Stimulated activated memory B cell treated with anti-CD40 and anti-IgM and Interleukin-4, amounts not matched to agents 10 μg/mL and 1 μg/mL and 100 μg/mL, for 72 hours (primary cell): ENCODE data around the gene CAMK1.

Experiments
- ATAC-seq: fragments of 150-1000 bp; cut with Tn5 transposase; 2 replicates; pipeline ENCODE4 v1.10.0; 2021
- H3K27ac Mint-ChIP-seq: one replicate; pipeline ENCODE4 v1.8.0; 2022; ENCODE audit warnings: mild to moderate bottlenecking, mixed read lengths
- H3K27me3 Mint-ChIP-seq: one replicate; pipeline ENCODE4 v1.8.0; 2022; ENCODE audit warnings: mixed read lengths
- H3K36me3 Mint-ChIP-seq: one replicate; pipeline ENCODE4 v1.8.0; 2022; ENCODE audit warnings: mixed read lengths
- H3K4me1 Mint-ChIP-seq: one replicate; pipeline ENCODE4 v1.8.0; 2022; ENCODE audit warnings: mixed read lengths
- H3K4me3 Mint-ChIP-seq: one replicate; pipeline ENCODE4 v1.8.0; 2022; ENCODE audit warnings: mild to moderate bottlenecking, moderate library complexity, mixed read lengths
- H3K9me3 Mint-ChIP-seq: one replicate; pipeline ENCODE4 v1.8.0; 2022; ENCODE audit warnings: mixed read lengths

Gene CAMK1

DNA sequence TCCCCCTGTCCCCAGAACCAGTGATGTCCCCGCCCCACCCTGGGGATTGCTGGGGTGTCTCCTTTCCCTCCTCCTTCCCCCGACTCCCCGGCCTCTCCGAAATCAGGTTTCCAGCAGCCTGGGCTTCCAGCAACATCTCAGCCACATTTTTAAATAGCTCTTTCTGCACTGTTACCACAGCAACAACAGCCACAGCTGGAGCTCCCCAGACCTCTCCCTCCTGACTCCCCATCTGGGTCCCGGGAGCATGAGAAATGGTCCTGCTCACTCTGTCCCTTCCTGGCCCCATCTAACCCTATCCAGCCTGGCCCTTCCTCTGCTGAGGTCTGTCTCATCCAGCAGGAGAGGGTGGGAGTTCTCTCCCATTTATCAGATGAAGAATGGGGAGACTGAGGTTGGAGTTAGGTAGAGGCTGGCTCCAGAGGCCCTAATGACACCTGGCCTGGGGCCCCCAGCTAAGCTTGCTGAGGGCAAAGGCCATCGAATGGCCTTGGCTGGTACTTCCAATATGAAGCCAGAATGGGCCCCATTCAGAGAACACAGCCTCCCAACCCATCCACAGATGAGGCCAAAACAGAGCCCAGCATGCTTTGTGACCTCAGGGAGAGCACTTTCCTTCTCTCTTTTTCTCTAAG, 1.5 kb downstream of the CAMK1 start:
- Mint-ChIP-seq H3K27me3 (peaks cover 20% of the 10 kb centered on the region), H3K9me3 (no peaks in the 10 kb centered on the region), H3K36me3 (peaks cover 5% of the 10 kb centered on the region), H3K4me1 (peaks cover 33% of the 10 kb centered on the region), H3K4me3 (no peak overlapping the region), H3K27ac (peak overlapping the region; percentile 26)
- ATAC-seq, result no peak

DNA sequence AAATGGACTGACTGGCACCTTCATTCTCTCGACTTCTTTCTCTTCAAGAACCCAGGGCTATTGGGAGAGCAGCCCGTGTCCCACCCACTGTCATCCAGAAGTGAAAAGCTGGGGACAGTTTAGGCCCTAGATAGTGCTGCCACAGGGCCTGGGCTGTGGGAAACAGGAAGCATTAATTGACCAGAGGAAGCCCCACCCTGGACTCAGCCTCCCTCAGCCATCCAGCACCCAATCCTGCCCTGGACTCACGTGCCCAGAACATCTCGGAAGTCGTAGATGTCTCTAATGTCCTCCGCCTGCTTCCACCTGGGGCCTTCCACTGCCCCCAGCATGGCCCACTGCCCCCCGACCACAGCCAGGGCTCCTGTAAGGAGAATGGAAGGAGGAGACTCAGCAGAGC, 2.3 kb downstream of the CAMK1 start:
- H3K4me3 Mint-ChIP-seq, result no peak overlapping the region
- peaks cover 20% of the 10 kb centered on the region for H3K27me3 Mint-ChIP-seq

DNA sequence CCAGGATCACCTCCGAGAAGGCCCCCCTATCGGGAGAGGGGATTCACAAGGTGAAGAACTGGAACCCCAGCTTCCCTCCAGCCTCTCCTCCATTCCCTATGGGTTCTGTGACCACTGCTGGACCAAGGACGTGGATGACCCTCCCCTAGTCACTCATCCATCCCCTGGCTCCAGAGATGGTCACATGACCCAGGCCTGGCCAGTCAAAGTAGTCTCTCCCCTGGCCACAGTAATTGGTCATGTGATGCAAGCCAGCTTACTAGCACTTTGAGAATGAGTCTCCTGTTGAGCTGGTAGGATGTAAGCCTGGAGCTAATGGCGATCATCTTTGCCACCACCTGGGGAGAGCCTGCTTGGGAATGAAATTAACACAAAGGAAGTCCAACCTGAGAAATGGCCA, 3.9 kb downstream of the CAMK1 start:
- Mint-ChIP-seq H3K4me3 (no peak overlapping the region), H3K27ac (no peak overlapping the region), H3K27me3 (peaks cover 17% of the 10 kb centered on the region), H3K9me3 (no peaks in the 10 kb centered on the region), H3K4me1 (peaks cover 33% of the 10 kb centered on the region), H3K36me3 (peaks cover 17% of the 10 kb centered on the region)
- no peak for ATAC-seq

More for the DNA sequence above, 2.3 kb downstream of the CAMK1 start:
- H3K4me1 Mint-ChIP-seq, result peaks cover 33% of the 10 kb centered on the region
- H3K27ac Mint-ChIP-seq, result peak overlapping the region; percentile 26
- ATAC-seq, result no peak
- H3K36me3 Mint-ChIP-seq, result peaks cover 10% of the 10 kb centered on the region
- no peaks in the 10 kb centered on the region for H3K9me3 Mint-ChIP-seq

DNA sequence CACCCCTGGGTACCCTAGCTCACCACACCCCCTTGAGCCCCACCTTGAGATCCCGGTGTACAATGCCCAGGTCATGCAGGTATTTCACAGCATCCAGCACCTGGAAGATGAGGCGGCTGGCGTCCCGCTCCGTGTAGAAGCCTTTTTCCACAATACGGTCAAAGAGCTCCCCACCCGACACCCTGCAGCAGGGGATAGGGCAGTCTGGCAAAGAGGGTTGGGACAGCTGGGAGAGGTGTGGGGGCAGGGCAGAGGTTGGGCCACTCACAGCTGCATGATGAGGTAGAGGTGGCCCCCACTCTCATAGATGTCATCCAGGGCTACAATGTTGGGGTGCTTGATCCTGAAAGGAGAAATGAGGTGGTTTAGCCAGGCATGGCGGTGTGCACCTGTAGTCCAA, 6.9 kb downstream of the CAMK1 start:
- ATAC-seq, result no peak
- H3K27me3 Mint-ChIP-seq, result no peaks in the 10 kb centered on the region
- H3K9me3 Mint-ChIP-seq, result no peaks in the 10 kb centered on the region

DNA sequence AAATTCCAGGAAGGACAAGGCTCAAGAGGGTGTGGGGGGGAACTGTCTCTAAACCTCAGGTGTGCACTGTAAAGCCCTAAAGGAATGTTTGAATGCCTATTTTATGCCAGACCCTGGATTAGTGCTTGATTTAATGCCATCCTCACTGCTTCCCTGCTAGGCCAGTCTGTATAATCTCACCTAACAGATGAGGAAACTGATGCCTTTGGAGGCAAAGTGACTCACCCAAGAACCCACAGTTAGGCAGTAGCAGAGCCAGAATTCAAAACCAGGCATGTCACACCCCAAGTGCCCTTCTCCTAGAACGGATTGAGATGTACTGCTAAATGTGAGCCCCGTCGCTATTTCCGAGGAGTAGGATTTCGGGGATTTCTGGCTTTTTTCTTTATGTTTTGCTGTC, 7.8 kb downstream of the CAMK1 start:
- H3K36me3 Mint-ChIP-seq, result peaks cover 49% of the 10 kb centered on the region

More for the DNA sequence above, 6.9 kb downstream of the CAMK1 start:
- Mint-ChIP-seq H3K36me3 (peaks cover 41% of the 10 kb centered on the region), H3K4me3 (no peak overlapping the region), H3K4me1 (peaks cover 9% of the 10 kb centered on the region), H3K27ac (no peak overlapping the region)

DNA sequence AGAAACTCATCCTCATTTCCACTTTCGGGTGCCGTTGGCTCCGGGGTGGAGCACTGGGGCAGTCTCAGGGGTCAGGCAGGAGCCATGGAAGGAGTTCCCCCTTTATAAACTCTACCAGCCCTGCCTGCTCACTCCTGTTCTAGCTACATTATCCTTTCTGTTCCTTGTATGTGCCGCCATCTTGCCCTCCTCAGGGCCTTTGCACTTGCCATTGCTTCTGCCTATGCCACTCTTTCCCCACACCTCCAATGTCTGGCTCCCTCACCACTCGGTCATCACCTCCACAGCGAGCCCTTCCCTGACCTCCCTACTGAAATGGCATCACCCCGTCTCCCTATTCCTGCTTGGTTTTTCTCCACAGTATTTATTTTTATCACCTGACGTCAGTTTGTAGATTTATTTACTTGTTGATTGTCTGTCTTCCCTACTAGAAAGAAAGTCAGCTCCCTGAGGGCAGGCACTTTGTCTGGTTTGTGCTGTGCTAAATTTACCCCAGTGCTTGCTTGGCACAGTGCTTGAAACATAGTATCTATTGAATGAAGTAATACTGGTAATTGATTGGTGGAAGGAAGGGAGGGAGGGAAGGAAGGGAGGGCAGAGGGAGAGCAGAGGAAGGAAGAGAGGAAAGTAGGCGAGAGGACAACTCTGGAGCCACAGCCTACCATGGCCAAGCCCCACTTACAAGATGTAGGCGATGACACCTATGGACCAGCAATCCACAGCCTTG, 8.8 kb downstream of the CAMK1 start:
- no peak overlapping the region for H3K27ac Mint-ChIP-seq
- peaks cover 58% of the 10 kb centered on the region for H3K36me3 Mint-ChIP-seq
- no peaks in the 10 kb centered on the region for H3K9me3 Mint-ChIP-seq
- H3K4me1 Mint-ChIP-seq, result no peaks in the 10 kb centered on the region
- ATAC-seq, result no peak
- H3K27me3 Mint-ChIP-seq, result no peaks in the 10 kb centered on the region
- H3K4me3 Mint-ChIP-seq, result no peak overlapping the region

More for the DNA sequence above, 7.8 kb downstream of the CAMK1 start:
- Mint-ChIP-seq H3K4me1 (no peaks in the 10 kb centered on the region), H3K4me3 (no peak overlapping the region), H3K27ac (no peak overlapping the region), H3K9me3 (no peaks in the 10 kb centered on the region), H3K27me3 (no peaks in the 10 kb centered on the region)
- ATAC-seq, result no peak

DNA sequence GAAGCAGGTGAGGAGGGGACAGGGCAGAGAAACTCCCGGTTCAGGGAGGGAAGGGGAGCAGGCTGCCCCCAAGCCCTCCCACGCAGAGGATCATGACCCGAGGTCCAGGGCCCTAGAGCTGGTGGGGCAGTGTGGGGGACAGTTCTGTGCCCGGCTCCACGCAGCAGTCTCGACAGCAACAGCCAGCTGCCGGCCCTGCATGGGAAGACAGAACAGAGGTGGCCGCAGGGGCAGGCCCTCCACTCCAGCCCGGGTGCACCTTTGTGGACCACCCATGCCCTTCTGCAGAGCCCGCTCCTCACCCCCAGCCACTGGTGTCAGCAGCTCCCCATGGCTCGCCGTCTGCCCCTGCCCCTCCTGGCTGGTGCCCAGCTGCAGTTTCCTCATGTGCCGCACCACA, 12.3 kb downstream of the CAMK1 start:
- peaks cover 15% of the 10 kb centered on the region for H3K4me1 Mint-ChIP-seq
- no peak for ATAC-seq
- no peaks in the 10 kb centered on the region for H3K9me3 Mint-ChIP-seq
- no peak overlapping the region for H3K27ac Mint-ChIP-seq
- peaks cover 76% of the 10 kb centered on the region for H3K36me3 Mint-ChIP-seq
- H3K27me3 Mint-ChIP-seq, result no peaks in the 10 kb centered on the region
- no peak overlapping the region for H3K4me3 Mint-ChIP-seq

DNA sequence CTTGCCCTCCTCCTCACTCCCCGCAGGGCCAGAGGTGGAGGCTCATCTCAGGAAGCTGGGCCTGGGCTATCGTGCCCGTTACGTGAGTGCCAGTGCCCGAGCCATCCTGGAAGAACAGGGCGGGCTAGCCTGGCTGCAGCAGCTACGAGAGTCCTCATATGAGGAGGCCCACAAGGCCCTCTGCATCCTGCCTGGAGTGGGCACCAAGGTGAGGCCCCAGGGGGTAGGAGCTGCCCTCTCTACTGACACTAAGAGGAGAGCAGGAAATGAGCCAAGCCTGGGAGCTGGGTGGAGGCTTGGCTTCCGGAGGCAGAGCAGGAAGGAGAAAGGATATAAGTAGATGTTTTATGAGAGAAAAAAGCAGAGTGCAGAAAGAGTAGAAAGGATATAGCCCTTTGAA, 15.1 kb downstream of the CAMK1 start:
- Mint-ChIP-seq H3K36me3 (peaks cover 65% of the 10 kb centered on the region), H3K4me3 (no peak overlapping the region), H3K9me3 (no peaks in the 10 kb centered on the region), H3K27ac (no peak overlapping the region), H3K4me1 (peaks cover 38% of the 10 kb centered on the region), H3K27me3 (no peaks in the 10 kb centered on the region)
- ATAC-seq, result no peak

DNA sequence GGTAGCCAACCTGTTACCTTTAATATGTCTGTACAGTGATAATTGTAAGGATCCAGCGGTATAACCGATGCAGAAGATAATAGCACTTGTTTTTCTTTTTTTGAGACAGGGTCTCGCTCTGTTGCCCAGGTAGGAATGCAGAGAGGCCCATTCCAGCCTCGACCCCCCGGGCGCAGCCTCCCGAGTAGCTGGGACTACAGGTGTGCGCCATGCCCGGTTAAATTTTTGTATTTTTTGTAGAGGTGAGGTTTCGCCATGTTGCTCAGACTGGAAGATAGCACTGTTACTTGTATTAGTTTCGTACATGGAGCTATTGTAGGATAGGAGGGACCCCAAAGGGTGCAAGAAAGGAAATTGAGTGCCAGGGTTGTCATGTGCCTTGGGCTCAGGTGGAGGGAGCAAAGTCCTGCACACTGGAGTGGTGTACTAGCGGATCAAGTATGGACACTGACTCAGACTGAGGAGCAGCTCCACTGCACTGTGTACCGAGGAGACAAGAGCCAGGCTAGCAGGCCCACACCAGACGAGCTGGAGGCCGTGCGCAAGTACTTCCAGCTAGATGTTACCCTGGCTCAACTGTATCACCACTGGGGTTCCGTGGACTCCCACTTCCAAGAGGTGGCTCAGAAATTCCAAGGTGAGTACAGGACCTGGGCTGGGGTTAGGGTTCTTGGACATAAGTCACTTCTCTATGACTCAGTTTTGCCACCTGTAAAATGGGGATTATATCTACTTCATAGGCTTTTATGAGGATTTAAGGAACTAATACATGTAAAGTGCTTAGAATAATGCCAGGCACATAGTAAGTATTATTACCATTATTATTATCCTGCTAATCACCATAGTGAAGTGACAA, 19.0 kb downstream of the CAMK1 start:
- peaks cover 68% of the 10 kb centered on the region for H3K4me1 Mint-ChIP-seq
- H3K36me3 Mint-ChIP-seq, result peaks cover 49% of the 10 kb centered on the region
- peak overlapping the region; percentile 85 for H3K27ac Mint-ChIP-seq

DNA sequence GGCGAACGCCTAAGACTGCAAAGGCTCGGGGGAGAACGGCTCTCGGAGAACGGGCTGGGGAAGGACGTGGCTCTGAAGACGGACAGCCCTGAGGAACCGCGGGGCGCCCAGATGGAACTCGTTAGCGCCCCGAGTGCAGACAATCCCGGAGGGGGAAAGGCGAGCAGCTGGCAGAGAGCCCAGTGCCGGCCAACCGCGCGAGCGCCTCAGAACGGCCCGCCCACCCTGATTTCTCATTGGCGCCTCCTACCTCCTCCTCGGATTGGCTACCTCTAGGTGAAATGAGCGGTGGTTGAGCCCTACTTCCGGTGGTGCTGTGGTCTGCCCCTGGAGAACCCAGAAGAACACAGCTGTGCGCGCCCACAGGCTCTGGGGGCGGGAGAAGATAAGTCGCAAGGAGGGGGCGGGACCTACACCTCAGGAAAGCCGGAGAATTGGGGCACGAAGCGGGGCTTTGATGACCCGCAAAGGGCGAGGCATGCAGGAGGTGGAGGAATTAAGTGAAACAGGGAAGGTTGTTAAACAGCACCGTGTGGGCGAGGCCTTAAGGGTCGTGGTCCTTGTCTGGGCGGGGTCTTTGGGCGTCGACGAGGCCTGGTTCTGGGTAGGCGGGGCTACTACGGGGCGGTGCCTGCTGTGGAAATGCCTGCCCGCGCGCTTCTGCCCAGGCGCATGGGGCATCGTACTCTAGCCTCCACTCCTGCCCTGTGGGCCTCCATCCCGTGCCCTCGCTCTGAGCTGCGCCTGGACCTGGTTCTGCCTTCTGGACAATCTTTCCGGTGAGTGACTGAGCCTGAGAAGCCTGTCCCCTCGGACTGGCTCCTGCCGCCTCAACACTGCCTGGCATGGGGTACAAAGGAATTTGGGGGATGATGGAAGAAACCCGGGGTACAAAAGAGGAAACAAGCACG, 19.8 kb downstream of the CAMK1 start, which contains the start of gene OGG1:
TSS of gene OGG1 (plus strand) at position 308 of the 911 bp plus-strand sequence. CDS start at position 643, 335 bp downstream.
- Mint-ChIP-seq H3K27me3 (no peaks in the 10 kb centered on the region), H3K4me1 (peaks cover 66% of the 10 kb centered on the region), H3K36me3 (peaks cover 55% of the 10 kb centered on the region)

More for the DNA sequence above, 19.0 kb downstream of the CAMK1 start:
- H3K4me3 Mint-ChIP-seq, result peak overlapping the region; percentile 87
- ATAC-seq, result no peak
- H3K9me3 Mint-ChIP-seq, result no peaks in the 10 kb centered on the region
- H3K27me3 Mint-ChIP-seq, result no peaks in the 10 kb centered on the region

DNA sequence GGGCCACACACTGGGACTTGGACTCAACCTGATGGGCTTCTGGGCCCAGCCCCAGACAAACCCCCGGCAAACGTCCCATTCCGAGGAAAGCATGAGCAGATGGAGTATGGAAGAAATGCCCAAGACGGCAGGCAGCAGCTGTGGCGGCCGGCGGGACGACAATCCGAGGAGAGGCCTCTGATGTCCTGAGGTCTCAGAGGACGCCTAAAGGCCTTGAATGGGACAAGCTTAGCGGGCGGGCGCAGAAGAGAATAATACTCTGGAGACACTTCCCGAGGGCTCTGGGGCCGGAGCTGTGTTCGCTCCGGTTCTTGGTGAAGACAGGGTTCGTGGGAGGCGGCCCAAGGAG, 20.5 kb downstream of the CAMK1 start:
- ATAC-seq, result no peak
- peaks cover 60% of the 10 kb centered on the region for H3K4me1 Mint-ChIP-seq
- H3K27me3 Mint-ChIP-seq, result no peaks in the 10 kb centered on the region
- H3K9me3 Mint-ChIP-seq, result no peaks in the 10 kb centered on the region
- H3K4me3 Mint-ChIP-seq, result peak overlapping the region; percentile 87
- peaks cover 55% of the 10 kb centered on the region for H3K36me3 Mint-ChIP-seq
- peak overlapping the region; percentile 85 for H3K27ac Mint-ChIP-seq

More for the DNA sequence above, 19.8 kb downstream of the CAMK1 start, which contains the start of gene OGG1:
- peak; percentile 96 for ATAC-seq
- Mint-ChIP-seq H3K9me3 (no peaks in the 10 kb centered on the region), H3K27ac (peak within 1 kb of the TSS; percentile 85), H3K4me3 (peak within 1 kb of the TSS; percentile 87)

DNA sequence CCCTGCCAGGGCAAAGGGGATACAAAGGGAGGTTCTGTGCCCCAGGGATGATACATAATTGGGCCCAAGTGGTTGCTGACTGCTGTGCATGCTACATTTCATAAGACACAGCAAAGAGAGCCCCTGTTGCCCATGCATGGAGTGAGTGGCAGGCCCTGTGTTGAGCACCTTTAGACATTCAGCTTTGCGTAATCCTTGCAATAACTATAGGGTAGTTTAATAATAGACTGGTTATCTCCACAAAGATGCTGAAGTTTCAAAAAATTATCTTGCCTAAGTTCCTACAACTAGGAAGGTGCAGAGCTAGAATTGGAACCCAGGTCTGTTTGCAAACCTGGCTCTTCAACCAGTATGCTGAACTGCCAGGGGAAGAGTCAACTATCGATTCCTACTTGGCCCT, 21.7 kb downstream of the CAMK1 start:
- H3K4me3 Mint-ChIP-seq, result no peak overlapping the region
- H3K36me3 Mint-ChIP-seq, result peaks cover 58% of the 10 kb centered on the region
- H3K27me3 Mint-ChIP-seq, result no peaks in the 10 kb centered on the region
- no peak for ATAC-seq
- H3K27ac Mint-ChIP-seq, result no peak overlapping the region
- peaks cover 58% of the 10 kb centered on the region for H3K4me1 Mint-ChIP-seq
- no peaks in the 10 kb centered on the region for H3K9me3 Mint-ChIP-seq

DNA sequence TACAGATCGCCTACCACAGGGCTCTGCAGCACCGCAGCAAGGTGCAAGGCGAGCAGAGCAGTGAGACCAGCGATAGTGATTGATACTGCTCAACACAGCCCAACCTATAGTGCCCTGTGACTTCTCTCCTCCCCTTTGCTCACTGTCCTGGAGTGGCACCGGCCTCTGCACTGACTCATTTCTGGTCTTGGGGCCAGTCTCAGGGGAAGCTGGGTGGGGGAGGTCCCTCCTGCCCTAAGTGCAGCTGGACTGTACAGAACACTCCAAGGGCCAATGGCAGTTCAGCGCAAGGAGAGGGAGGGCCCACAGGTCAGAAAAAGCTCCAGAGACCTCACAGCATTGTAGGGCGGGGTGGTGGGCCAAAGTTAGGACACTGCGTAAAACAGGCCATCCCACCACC, 22.5 kb downstream of the CAMK1 start:
- Mint-ChIP-seq H3K9me3 (no peaks in the 10 kb centered on the region), H3K27me3 (no peaks in the 10 kb centered on the region), H3K4me1 (peaks cover 52% of the 10 kb centered on the region), H3K4me3 (no peak overlapping the region), H3K36me3 (peaks cover 59% of the 10 kb centered on the region), H3K27ac (no peak overlapping the region)
- ATAC-seq, result no peak

DNA sequence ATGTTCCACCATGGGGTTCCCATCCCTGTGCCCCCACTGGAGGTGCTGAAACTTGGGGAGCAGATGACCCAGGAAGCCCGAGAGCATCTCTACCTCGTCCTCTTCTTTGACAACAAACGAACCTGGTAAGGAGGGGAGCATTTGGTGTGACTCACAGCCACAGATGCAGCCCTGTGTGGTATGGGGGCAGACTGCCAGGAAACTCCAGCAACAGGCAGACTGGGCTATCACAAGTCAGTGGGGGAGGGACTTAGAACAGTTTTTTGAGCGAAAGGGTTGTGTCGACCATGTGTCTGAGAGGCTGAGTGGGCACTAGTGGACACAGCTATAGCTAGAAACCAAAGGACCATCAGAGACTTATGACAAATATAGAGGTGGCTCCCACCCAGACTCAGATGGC, 23.4 kb downstream of the CAMK1 start:
- Mint-ChIP-seq H3K4me3 (no peak overlapping the region), H3K36me3 (peaks cover 62% of the 10 kb centered on the region), H3K27ac (no peak overlapping the region), H3K9me3 (no peaks in the 10 kb centered on the region), H3K4me1 (peaks cover 43% of the 10 kb centered on the region), H3K27me3 (no peaks in the 10 kb centered on the region)
- no peak for ATAC-seq
